GDM1 (cell line): Measurements from ENCODE around the gene ADCY2.

Experiments used
- DNase-seq: peaks from one replicate; lab custom pipeline; 2025; lab: John Stamatoyannopoulos, UW

ADCY2 gene

GRCh38 chr5:7749626-7750025 lies 353.7 kb downstream of the ADCY2 start:
- DNase-seq = no peak

DNA sequence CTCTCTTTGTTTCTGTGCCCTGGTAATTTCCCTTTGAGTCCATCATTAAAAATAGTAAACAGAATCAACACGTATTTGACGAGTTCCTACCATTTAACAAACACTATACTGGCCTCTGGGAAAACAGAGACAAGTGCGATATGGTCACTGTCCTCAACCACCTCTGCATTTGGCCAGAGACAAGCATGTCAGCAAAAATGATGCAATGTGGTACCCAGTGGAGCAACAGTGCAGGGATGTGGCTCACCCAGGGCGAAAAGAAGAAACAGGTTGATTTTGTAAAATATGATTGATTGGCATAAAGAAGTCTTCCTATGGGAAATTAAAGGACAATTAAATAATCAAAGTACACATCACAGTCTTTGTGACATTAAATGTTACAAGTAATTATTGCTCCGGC lies 355.9 kb downstream of the ADCY2 start:
- DNase-seq = no peak

GRCh38 chr5:7753181-7753580 lies 357.2 kb downstream of the ADCY2 start:
- DNase-seq = no peak

GRCh38 chr5:7753596-7753995 lies 357.7 kb downstream of the ADCY2 start:
- DNase-seq = peak; percentile 18

DNA sequence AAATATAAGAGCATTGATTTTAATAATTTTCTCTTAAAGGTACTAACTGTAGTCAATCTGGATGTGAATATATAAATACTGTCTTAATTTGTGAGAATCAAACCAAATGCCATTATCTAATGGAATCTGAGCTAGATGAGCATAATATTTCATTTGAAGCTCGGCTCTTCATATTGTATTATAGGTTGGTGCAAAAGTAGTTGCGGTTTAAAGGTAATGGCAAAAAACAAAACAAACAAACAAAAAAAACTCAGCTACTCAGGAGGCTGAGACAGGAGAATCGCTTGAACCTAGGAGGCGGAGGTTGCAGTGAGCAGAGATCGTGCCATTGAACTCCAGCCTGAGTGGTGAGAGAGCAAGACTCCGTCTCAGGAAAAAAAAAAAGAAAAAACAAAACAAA lies 358.6 kb downstream of the ADCY2 start:
- no peak for DNase-seq

DNA sequence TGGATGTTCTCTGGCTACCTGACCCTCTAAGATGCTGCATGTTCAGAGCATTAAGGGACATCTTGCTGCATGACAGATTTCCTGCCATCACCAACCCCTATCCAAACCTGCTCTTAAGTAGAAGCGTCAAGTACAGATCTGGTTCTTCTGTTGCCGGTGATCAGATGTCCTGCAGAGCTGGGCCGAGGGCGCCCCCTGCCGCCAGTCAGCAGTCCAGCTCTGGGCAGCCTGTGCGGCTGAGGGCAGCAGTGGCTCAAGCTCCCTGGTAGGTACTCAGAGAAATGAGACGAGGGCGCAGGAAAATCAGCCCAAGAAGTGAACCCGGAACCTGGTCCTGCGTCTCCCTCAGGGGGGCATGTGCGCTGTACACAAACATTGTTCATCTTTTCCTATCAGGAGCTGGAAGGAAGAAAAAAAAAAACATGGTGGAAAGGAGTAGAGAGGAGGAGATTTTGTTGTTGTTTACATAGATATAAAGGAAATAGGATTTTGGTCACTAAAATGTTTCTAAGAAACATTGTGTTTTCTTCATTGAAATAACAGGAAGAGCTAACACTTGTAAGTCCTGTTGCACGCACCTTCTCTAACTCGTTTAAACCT lies 359.2 kb downstream of the ADCY2 start:
- DNase-seq = peak; percentile 64

DNA sequence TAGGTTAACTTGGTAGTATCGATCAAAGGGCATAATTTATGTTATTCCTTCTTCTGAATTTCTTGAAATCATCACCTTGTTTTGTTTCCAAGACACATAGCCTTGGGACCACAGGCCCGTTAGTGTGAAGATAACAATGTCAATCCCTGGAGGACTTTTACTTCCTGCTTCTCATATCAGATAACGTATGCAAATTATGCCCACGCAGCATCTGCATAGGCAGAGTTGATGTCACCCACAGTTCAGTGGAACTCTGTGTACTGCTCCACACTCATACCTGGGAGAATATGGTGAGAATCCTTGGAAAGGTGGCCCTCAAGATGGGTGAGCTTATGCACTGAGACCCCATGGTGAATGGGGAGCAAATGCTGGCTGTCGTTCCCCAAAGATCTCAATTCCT lies 360.0 kb downstream of the ADCY2 start:
- no peak for DNase-seq

GRCh38 chr5:7756453-7756852 lies 360.5 kb downstream of the ADCY2 start:
- peak; percentile 59 for DNase-seq

DNA sequence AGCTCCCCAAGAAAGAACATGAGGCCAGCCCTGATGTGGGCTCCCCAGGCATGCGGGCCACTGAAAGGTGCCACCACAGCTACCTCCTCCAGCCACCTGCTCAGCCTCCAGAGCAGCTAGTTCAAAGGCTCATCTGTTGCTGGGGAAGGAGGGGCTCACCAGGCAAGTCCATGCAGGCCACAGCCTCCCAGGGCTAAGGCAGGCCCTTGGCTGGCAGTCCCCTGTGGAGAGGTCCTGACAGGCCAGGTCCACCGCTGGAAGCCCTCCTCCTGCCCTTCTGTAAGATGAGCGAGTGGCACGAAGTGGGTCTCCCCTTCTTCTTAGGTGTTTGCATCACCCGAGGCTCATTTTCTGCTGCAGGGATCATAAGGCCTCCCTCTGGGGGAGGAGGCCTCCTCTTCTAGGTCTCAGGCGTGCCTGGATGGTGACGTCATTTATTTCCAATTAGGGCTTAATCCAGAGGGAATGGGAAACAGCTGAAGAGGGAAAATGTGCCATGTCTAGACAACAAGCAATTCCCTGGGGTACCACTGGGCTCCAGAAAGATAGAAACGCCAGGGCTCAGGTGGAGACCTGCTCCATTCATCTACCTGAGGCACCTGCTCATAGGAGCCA lies 363.4 kb downstream of the ADCY2 start:
- no peak for DNase-seq

- no peak for DNase-seq
These were observed 364.1 kb downstream of the ADCY2 start for GRCh38 chr5:7759951-7760580.

DNA sequence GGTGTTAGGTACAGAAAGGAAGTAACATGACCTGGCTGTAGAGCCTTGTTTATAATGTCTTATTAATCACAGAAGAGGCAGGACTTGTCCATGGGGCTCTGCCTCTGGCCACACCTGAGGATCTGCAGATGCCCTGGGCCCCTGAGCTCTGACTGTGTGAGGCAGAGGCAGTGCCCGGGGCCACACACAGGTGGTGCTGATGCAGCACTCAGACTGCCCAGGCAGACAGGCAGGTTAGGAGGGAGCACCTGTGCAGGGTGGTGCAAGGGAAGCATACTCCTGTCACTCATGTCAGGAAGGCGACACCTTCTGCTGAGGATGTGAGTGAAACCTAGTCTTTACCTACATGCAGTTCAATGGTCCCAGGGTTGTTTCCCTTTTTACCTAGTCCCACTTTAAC lies 366.3 kb downstream of the ADCY2 start:
- no peak for DNase-seq

GRCh38 chr5:7763621-7764072 lies 367.7 kb downstream of the ADCY2 start:
- DNase-seq = no peak

GRCh38 chr5:7764452-7764851 lies 368.5 kb downstream of the ADCY2 start:
- DNase-seq = no peak

DNA sequence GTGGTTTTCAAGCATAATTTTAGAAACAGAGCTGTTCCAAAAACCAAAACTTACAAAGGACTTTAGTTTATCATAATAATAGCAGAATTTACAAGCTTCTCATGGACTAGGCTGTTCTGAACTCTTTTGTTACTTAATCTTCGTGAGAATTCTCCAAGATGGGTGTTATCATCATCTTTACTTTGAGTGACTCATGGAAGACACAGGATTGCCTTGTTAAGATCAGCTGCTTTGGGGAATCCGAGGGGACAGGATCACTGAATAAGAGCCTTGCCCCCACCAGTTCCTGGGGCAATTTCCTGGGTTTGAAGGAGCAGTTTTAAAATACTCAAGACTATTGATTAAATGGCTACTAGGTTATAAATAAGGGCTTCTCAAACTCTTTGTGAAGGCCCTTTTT lies 374.5 kb downstream of the ADCY2 start:
- DNase-seq = no peak

DNA sequence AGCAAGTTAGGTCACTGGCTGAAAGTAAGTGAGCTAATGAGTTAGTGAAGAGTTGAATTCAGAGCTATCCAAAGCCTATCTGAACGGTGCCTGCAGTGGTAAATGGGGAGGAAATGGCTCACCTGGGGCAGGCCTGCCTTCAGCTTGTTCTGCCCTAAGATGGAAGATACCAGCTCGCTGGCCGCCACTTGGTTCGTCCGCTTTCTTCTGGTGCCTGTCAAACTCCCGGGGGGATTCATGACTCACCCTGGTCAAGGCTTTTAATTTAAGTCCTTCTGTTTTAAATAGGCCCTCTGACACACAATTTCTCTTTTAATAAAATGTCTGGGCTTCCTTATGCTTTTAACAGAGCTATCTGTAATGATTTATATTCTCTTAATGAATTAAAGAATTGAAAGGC lies 376.2 kb downstream of the ADCY2 start:
- DNase-seq = no peak

- no peak for DNase-seq
These were observed 377.2 kb downstream of the ADCY2 start for GRCh38 chr5:7773178-7773577.

GRCh38 chr5:7776442-7776841 lies 380.5 kb downstream of the ADCY2 start:
- no peak for DNase-seq

- peak; percentile 14 for DNase-seq
These were observed 383.4 kb downstream of the ADCY2 start for GRCh38 chr5:7779019-7780005.

DNA sequence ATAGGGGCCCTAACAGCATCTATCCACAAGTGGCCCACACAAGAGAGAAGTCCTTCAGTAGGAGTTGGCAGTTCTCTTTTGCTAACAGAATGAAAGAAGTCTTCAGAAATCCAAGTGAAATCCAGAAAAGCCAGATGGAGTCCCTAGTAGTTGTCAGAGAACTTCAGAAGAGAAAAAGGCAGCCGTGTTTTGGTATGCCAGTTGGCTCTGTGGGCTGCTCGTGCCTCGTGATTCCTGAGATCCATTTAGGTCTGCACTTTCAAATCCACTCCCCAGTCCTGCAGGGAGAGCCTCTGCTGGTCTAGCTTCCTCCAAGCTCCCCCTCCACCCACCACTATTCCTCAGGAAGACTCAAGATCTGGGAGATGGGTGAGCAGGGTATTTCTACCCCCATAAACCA lies 386.0 kb downstream of the ADCY2 start:
- no peak for DNase-seq

GRCh38 chr5:7784683-7785380 lies 388.9 kb downstream of the ADCY2 start:
- DNase-seq = no peak

- no peak for DNase-seq
These were observed 391.8 kb downstream of the ADCY2 start for GRCh38 chr5:7787770-7788169.

GRCh38 chr5:7789567-7789966 lies 393.6 kb downstream of the ADCY2 start:
- DNase-seq = no peak
